ENCODE data around the gene NHSL2.
"Not testable (repeated sequence)": the region's sequence is repeated elsewhere in the genome, so short reads cannot be mapped to it uniquely, and the experiment has no call there.

Gene NHSL2

GRCh38 chrX:71927040-71927439, 16.4 kb downstream of the NHSL2 start:
- DNase-seq, result no peak

DNA sequence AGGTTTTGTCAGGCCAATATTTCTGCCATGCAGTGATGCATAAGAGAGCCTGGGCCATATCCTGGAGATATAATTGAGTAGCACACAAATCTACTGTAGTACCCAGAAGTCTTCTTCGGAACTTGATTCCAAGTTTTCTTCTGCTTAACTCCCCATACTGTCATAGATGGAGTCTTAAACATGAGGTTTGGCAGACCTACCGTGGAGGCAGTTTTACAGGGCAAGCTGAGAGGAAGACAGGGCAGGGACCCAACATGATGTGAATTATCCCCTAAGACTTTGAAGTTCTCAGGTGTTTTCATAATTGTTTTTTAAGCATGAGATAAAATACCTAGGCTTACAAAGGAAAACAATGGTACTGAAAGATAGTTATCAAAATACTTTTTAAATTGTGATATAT, 18.2 kb downstream of the NHSL2 start:
- DNase-seq, result no peak

DNA sequence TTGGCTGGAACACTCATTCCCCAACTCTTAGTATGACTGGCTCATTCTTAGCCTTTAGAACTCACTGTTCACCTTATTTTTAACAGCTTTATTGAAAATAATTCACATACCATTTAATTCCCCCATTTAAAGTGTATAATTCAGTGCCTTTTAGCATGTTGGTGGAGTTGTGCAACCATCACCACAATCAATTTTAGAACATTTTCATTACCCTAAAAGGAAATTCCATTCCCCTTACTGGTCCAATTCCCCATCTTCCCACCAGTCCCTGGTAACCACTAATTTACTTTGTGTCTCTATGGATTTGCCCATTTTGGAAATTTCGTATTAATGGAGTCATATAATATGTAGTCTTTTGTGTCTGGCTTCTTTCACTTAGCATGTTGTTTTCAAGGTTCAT, 19.7 kb downstream of the NHSL2 start:
- DNase-seq, result no peak

- no peak for DNase-seq
Observed at GRCh38 chrX:71935476-71935875, 24.8 kb downstream of the NHSL2 start.

GRCh38 chrX:71936632-71937031, 26.0 kb downstream of the NHSL2 start:
- no peak for DNase-seq

GRCh38 chrX:71938371-71938770, 27.7 kb downstream of the NHSL2 start:
- no peak for DNase-seq

DNA sequence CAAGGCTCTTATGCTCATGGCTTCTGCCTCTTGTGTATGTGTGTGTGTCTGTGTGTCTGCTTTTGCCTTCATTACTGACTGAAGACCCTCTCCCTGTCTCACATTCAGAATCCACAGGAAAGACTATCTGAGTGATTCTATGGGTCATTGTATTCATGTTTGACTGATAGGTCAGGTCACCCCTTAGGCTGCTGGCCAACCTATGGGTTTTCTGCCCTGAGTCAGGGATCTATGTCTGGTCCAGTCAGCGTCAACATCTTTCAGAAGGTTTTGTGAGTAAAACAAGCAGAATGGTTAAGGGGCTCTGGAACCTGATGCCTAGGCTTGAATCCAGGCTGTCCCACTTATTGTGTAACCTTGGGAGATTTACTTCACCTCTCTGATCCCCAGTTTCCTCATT, 30.5 kb downstream of the NHSL2 start:
- DNase-seq, result no peak

- no peak for DNase-seq
Observed at GRCh38 chrX:71941776-71942175, 31.1 kb downstream of the NHSL2 start.

DNA sequence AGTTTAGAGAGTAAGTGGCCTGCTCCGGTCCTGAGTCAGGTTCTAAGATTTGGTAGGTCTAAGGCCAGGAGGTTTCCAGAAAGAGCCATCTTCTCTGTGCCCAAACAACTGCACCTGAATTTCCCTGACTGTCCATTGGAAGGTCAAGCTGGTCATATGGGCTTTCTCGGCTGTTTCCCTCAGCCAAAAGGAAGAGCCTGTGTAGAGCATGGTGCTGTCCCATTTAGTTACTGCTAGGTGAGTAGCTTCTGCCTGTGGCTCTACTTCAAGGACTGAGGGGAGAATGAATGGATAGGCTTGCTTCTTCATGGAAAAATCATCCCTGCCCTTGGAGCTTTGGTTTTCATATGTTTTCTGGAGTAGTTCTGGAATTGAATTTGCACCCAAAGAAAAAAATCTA, 33.7 kb downstream of the NHSL2 start:
- no peak for DNase-seq

DNA sequence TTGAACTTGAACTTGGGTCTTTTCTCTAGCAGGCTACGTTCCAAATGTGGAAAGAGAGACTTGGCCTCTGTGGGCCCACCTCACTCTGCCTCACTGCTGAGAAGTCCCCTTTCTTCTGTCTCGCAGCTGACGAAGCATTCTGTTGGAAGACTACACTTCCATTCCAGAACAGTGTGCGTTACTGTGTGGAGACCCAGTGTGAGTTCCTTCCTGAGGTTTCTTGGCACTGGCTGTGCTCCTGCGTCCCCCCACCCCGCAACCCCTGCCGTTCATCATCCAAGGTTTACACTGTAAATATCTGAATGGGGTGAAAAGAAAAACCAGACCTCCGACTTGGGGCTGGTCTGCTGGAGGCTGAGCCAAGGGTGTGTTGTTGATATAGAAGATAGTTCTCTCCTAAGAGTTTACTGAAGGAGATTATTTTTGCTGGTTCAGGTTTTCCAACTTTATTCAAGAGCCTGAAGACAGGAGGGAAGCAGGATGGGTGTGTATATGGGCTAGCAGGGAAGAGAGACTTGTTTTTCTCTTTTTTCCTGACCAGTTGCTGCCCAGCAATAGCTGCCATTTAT, 34.7 kb downstream of the NHSL2 start:
- DNase-seq, result no peak

GRCh38 chrX:71949363-71949762, 38.7 kb downstream of the NHSL2 start:
- no peak for DNase-seq

DNA sequence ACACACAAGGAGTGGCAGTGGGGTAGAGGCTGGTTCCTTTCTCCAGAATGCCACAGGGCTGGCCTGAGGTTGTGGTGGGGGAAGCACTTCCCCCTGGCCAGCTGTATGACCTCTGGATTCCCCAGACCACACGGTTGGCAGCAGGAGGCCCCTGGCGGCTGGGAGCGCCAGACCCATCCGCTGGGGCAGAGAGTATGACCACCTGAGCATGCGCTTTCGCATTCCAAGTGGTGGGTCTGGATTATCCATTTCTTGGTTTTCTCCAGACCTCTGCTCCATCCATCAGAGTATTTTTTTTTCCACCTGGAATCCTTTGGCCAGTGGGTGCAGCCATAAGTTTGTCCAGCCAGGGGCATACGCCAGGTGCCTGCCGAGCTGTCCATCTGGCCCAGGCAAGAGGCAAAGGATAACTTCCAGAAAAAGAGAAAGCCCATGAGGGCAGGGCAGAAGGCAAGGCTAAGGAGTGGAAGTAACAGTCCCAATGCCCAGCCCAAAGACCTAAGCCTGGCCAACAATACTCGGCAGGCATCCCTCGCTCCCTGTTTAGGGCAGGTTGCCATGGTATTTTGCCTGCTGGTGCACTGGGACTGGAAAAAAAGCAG, 39.3 kb downstream of the NHSL2 start:
- no peak for DNase-seq

DNA sequence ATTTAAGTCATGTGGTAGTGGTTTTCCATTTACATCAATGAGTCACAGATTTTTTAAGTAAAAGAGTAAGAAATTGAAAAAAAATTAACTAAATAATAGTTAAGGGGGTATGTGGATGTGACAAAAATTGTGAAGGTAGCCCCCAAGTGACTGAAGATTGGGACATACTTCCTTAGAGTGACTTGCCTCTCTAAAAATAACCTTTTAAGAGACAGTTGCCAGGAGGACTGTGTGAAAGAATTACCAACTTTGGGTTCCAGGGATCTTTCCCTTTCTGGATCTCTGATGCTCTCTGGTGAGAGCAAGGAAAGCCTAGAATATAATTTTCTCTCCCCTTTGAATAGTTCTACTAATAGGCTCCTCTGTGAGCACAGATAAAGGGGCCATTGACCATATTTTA, 42.7 kb downstream of the NHSL2 start:
- no peak for DNase-seq

DNA sequence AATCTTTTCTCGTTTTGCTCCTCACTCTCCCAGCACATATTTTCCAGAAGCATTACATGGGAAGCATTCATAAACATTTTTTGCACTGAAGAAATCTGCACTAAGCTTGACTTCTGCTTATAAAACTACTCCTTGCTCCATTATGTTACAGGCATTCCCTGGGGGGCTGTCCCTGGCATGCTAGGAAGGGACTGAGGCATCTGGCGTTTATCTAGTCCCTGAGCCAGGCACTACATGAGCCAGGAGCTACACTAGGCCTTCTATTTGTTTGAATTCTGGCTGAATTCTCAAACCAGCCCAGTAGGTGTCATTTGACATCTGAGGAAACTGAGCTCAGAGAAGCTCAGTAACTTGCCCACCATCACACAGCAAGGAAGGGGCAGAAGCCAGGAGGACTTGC, 43.3 kb downstream of the NHSL2 start:
- no peak for DNase-seq

DNA sequence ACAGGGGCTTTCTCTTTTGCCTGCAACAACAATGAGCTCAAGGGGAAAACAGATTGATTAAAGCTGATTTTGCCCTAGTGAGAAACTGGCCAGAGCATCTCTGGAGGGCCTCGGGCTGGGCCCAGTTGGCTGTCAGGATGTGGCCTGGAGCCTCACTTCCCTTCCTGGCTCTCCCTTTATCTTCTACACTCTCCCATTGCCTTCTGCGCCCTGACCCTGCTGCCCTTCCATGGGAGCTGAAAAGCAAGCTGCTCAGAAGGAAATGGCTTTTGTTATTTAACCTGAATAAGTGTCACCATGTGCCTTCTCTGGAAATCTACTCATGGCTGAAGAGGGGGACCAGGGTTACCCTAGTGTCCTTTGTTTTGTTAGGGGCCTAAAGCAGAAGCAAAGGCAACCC, 43.8 kb downstream of the NHSL2 start:
- DNase-seq, result no peak

DNA sequence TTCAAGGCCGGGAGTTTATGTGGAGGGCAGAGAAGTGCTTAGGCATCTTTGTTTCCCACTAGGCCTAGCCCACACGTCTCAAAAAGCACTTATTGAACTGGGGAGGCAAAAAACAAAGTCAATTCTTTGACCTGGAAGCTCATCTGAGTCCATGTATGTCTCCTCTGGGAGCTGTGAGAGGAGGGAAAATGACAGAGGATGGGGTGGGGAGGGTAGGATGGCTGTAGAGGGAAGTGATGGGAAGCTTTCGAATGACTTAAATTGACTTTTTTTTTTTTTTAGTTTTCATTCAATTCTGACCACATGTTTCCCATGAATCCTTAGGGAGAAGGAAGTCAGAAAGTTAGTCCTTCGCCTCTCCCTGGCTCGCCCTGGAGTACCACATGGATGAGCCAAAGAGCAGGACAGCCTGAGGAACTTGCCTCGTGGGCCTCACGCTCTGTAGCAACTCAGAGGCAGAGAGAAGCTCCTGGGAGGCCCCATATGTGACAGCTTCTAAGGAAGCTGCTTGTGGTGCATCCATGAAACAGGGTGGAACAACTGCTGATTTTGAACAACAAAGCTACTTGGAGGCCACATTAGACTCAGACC, 45.0 kb downstream of the NHSL2 start:
- DNase-seq, result no peak

- no peak for DNase-seq
Observed at GRCh38 chrX:71958281-71958675, 47.6 kb downstream of the NHSL2 start.

- not testable (repeated sequence) for DNase-seq
Observed at GRCh38 chrX:71964184-71964583, 53.5 kb downstream of the NHSL2 start.

GRCh38 chrX:71974916-71975315, 64.3 kb downstream of the NHSL2 start:
- DNase-seq, result no peak

DNA sequence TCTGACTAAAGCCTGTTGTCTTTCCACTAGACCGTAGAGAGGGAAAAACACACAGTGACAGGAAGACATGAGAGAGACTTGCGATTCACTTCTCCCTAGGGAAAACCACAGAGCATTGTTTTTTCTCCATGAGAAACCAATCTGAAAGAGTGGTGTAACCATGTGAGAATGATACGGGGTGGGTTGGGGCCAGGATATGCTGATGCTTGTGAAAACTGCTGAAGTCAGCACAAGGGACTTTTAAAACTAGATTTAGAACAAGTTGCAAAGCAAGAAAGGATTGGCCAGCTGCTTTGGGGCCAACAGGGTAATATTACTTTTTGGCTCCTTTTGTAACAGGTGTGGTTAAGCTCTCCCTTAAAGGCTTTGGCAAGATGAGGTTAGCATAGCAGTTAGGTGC, 66.1 kb downstream of the NHSL2 start:
- no peak for DNase-seq

GRCh38 chrX:71978164-71978563, 67.5 kb downstream of the NHSL2 start:
- DNase-seq, result no peak

- DNase-seq, result no peak
Observed at GRCh38 chrX:71989768-71990426, 79.3 kb downstream of the NHSL2 start.

DNA sequence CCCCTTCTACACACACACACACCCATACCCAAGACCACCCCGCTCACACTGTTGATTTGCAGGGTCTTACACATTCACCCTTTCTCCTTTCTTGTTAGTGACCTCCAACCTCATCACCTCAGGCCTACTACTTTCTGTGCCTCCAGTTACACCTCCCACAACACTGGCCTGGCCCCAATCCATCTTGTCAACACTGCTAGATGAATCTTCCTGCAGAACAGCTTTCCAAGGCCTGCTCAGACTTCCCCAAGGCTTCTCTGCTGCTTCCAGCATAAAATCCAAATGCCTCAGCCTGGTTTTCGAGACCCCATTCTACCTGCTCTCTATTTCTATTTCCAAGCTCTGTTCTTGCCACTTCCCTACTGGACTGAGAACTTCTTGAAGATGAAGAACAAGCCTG, 79.9 kb downstream of the NHSL2 start:
- no peak for DNase-seq

DNA sequence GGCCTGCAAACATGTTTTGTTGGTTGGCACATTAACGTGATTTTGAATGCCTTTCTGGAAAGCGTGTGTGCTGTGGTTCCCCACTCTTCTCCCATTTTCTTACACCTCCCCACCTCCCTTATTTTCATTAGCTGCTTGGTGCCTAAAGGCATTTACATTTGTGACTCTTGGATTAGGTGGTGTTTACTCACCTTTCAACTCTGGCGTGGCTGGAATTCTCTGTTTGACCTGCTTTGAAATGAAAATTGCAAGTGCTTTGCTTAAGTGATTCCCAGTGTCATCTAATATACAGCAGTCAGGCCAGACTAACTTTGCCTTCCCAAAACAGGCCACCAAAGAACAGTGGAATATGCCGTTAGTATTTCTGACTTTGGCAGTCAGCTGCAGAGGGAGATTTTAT, 80.5 kb downstream of the NHSL2 start:
- no peak for DNase-seq

DNA sequence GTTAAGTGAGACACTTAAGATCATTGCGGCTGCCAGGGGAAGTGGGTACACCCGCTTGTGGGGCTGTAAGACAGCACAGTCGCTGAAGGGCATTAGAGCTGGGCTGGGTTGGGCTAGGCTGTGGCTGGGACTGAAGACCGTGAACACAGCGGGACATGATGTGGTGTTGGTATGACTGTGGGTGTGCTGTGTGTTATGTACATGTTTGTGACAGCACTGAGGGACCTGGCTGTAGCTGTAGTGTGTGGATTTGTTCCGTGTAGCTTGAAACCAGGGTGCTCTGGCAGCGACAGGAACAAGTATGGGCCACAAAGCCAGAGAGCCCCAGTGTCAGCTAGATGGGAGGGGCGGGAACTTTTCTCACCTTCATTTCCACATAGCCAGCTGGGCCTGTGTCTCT, 82.1 kb downstream of the NHSL2 start:
- no peak for DNase-seq

All from NCI-H1048 (cell line).